HFFc6 (cell line): ENCODE results near the gene VMAC. TPM values are rescaled to one million over a fixed set of nuclear protein-coding genes. Genes with fewer than 3 reads are reported as not detected.

Source experiments
- DNase-seq: peaks from one replicate; pipeline ENCODE4 v3.0.0-alpha.2; 2018
- H3K27ac Mint-ChIP-seq: 2 replicates; pipeline ENCODE4 v1.8.0; 2020; ENCODE audit warnings: mild to moderate bottlenecking, mixed read lengths
- H3K27me3 Mint-ChIP-seq: 2 replicates; pipeline ENCODE4 v1.8.0; 2021; ENCODE audit warnings: mild to moderate bottlenecking, moderate library complexity, mixed read lengths; ENCODE audit not compliant: insufficient read depth
- H3K36me3 Mint-ChIP-seq: 2 replicates; pipeline ENCODE4 v1.8.0; 2021; ENCODE audit warnings: low read depth, mixed read lengths
- H3K4me1 Mint-ChIP-seq: 2 replicates; pipeline ENCODE4 v1.8.0; 2020; ENCODE audit warnings: low read depth, mixed read lengths
- H3K4me3 Mint-ChIP-seq: 2 replicates; pipeline ENCODE4 v1.8.0; 2020; ENCODE audit warnings: mild to moderate bottlenecking, moderate library complexity, mixed read lengths
- H3K9me3 Mint-ChIP-seq: 2 replicates; pipeline ENCODE4 v1.8.0; 2020; ENCODE audit warnings: mild to moderate bottlenecking, mixed read lengths
- total RNA-seq, 6 experiments: library from RNA; stranded (reverse); fragmentation: NEBNext Ultra II Directional; extraction: Animal tissue kit (Norgen Biotek cat#: 25700); gene quantifications; 2 replicates in 1 of 6; 3 replicates in 5 of 6; pipeline ENCODE4 v1.2.3, GENCODE V29; 2021
- TF ChIP-seq, protein P1 (sequence below): fragments of 200-600 bp; sonication (generic); IDR thresholded peaks from 2 replicates; pipeline ENCODE4 v1.5.0; 2021; ENCODE audit warnings: antibody characterized with exemption, mild to moderate bottlenecking

VMAC gene
- total RNA-seq, 6 experiments from 2014 or later, result 1.8 to 2.4 (median 1.9) TPM

- TF ChIP-seq, protein P1, sequence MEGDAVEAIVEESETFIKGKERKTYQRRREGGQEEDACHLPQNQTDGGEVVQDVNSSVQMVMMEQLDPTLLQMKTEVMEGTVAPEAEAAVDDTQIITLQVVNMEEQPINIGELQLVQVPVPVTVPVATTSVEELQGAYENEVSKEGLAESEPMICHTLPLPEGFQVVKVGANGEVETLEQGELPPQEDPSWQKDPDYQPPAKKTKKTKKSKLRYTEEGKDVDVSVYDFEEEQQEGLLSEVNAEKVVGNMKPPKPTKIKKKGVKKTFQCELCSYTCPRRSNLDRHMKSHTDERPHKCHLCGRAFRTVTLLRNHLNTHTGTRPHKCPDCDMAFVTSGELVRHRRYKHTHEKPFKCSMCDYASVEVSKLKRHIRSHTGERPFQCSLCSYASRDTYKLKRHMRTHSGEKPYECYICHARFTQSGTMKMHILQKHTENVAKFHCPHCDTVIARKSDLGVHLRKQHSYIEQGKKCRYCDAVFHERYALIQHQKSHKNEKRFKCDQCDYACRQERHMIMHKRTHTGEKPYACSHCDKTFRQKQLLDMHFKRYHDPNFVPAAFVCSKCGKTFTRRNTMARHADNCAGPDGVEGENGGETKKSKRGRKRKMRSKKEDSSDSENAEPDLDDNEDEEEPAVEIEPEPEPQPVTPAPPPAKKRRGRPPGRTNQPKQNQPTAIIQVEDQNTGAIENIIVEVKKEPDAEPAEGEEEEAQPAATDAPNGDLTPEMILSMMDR, result no peak
Measured at GRCh38 chr19:5877427-5877826, 27.2 kb upstream of the VMAC start.

GRCh38 chr19:5877882-5878281 is 26.8 kb upstream of the VMAC start:
- no peak for DNase-seq
- no peaks in the 10 kb centered on the region; the same call in 1 of the 2 replicates for H3K36me3 Mint-ChIP-seq
- H3K27ac Mint-ChIP-seq, result no peak overlapping the region
- H3K4me1 Mint-ChIP-seq, result peaks cover 13% of the 10 kb centered on the region
- TF ChIP-seq, protein P1, result no peak
- H3K9me3 Mint-ChIP-seq, result no peaks in the 10 kb centered on the region
- peaks cover 24% of the 10 kb centered on the region for H3K27me3 Mint-ChIP-seq
- no peak overlapping the region for H3K4me3 Mint-ChIP-seq

More at GRCh38 chr19:5877427-5877826, 27.2 kb upstream of the VMAC start:
- no peaks in the 10 kb centered on the region for H3K9me3 Mint-ChIP-seq
- H3K4me3 Mint-ChIP-seq, result no peak overlapping the region
- H3K27ac Mint-ChIP-seq, result no peak overlapping the region
- H3K4me1 Mint-ChIP-seq, result peaks cover 13% of the 10 kb centered on the region
- peaks cover 20% of the 10 kb centered on the region for H3K27me3 Mint-ChIP-seq
- no peaks in the 10 kb centered on the region; the same call in 1 of the 2 replicates for H3K36me3 Mint-ChIP-seq
- no peak for DNase-seq

DNA sequence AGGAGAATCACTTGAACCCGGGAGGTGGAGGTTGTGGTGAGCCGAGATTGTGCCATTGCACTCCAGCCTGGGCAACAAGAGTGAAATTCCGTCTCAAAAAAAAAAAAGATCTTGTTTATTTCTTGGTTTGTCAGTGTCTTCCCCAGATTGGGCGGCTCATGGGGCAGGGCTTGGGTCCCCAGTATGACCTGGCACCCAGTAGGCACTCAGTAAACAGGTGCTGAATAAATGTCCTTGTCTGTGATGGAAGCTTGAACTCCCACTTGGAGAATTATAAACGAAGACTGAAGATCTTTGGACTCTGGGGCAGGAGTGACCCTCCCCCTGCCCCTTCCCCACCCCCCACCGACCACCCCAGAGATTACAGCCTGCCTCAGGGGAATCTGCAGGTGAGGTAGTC is 24.5 kb upstream of the VMAC start:
- DNase-seq, result no peak
- H3K27me3 Mint-ChIP-seq, result peaks cover 27% of the 10 kb centered on the region
- H3K9me3 Mint-ChIP-seq, result no peaks in the 10 kb centered on the region
- H3K27ac Mint-ChIP-seq, result no peak overlapping the region
- TF ChIP-seq, protein P1, result no peak
- no peaks in the 10 kb centered on the region for H3K36me3 Mint-ChIP-seq
- no peak overlapping the region for H3K4me3 Mint-ChIP-seq
- H3K4me1 Mint-ChIP-seq, result peaks cover 9% of the 10 kb centered on the region

- H3K27me3 Mint-ChIP-seq, result peaks cover 29% of the 10 kb centered on the region
- no peaks in the 10 kb centered on the region for H3K36me3 Mint-ChIP-seq
- TF ChIP-seq, protein P1, result no peak
- H3K4me1 Mint-ChIP-seq, result peaks cover 9% of the 10 kb centered on the region
- no peaks in the 10 kb centered on the region for H3K9me3 Mint-ChIP-seq
- H3K4me3 Mint-ChIP-seq, result no peak overlapping the region
- no peak overlapping the region for H3K27ac Mint-ChIP-seq
- peak; percentile 41 for DNase-seq
Measured at GRCh38 chr19:5880604-5881078, 24.0 kb upstream of the VMAC start.

GRCh38 chr19:5881543-5882299 is 23.0 kb upstream of the VMAC start:
- no peak overlapping the region for H3K4me3 Mint-ChIP-seq
- TF ChIP-seq, protein P1, result no peak
- H3K36me3 Mint-ChIP-seq, result no peaks in the 10 kb centered on the region
- H3K27me3 Mint-ChIP-seq, result peaks cover 29% of the 10 kb centered on the region
- no peaks in the 10 kb centered on the region for H3K9me3 Mint-ChIP-seq
- no peak overlapping the region for H3K27ac Mint-ChIP-seq
- peaks cover 9% of the 10 kb centered on the region for H3K4me1 Mint-ChIP-seq
- DNase-seq, result no peak
